PC-9 (cell line): ENCODE measurements around the gene TTLL5.

ENCODE experiments used
- EZH2 ChIP-seq: fragments of 200-600 bp; sonication (generic); IDR thresholded peaks from 2 replicates; pipeline ENCODE4 v1.8.0; 2017; ENCODE audit warnings: antibody characterized with exemption, low read depth
- TF ChIP-seq, protein P1 (sequence below): fragments of 200-600 bp; sonication (generic); conservative IDR thresholded peaks from 2 replicates; pipeline ENCODE4 v1.6.1; 2017; ENCODE audit warnings: mixed run types, antibody characterized with exemption, mild to moderate bottlenecking, moderate library complexity

DNA sequence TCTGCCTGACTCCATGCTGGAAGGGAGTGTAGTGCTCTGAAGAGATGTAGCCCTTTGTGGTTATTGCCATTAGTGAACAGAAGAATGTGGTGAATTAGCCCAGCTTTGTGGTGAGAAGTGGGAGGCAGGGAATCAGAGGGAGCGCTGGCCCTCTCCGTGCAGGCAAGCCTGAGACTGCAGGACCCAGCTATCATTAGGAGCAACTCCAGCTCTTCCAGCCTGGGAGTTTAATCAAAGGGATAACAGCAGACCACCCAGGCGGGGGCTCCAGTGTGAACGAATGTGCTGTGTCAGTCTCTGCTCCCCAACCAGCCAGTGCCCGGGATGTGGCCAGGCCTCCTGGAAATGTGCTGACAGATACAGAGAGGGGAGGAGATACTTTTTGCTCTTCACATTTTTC, 142.7 kb downstream of the TTLL5 start:
- TF ChIP-seq, protein P1, sequence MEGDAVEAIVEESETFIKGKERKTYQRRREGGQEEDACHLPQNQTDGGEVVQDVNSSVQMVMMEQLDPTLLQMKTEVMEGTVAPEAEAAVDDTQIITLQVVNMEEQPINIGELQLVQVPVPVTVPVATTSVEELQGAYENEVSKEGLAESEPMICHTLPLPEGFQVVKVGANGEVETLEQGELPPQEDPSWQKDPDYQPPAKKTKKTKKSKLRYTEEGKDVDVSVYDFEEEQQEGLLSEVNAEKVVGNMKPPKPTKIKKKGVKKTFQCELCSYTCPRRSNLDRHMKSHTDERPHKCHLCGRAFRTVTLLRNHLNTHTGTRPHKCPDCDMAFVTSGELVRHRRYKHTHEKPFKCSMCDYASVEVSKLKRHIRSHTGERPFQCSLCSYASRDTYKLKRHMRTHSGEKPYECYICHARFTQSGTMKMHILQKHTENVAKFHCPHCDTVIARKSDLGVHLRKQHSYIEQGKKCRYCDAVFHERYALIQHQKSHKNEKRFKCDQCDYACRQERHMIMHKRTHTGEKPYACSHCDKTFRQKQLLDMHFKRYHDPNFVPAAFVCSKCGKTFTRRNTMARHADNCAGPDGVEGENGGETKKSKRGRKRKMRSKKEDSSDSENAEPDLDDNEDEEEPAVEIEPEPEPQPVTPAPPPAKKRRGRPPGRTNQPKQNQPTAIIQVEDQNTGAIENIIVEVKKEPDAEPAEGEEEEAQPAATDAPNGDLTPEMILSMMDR, result no peak
- no peak for TF ChIP-seq EZH2
